ENCODE results near the gene FCGR3B.
"Not testable (repeated sequence)": the region's sequence is repeated elsewhere in the genome, so short reads cannot be mapped to it uniquely, and the experiment has no call there.

FCGR3B gene

GRCh38 chr1:161638251-161638993 lies 7.4 kb upstream of the FCGR3B start:
- DNase-seq = not testable (repeated sequence)

- DNase-seq = not testable (repeated sequence)
Measured at GRCh38 chr1:161636976-161637375, 6.0 kb upstream of the FCGR3B start.

- not testable (repeated sequence) for DNase-seq
Measured at GRCh38 chr1:161636189-161636782, 5.3 kb upstream of the FCGR3B start.

GRCh38 chr1:161634993-161635392 lies 4.0 kb upstream of the FCGR3B start:
- DNase-seq = not testable (repeated sequence)

GRCh38 chr1:161630128-161630742 lies 741 bp downstream of the FCGR3B start:
- not testable (repeated sequence) for DNase-seq

GRCh38 chr1:161626445-161627146 lies 4.4 kb downstream of the FCGR3B start:
- not testable (repeated sequence) for DNase-seq

- not testable (repeated sequence) for DNase-seq
Measured at GRCh38 chr1:161624605-161625004, 6.4 kb downstream of the FCGR3B start.

- DNase-seq = not testable (repeated sequence)
Measured at GRCh38 chr1:161623401-161624051, 7.5 kb downstream of the FCGR3B start.

GRCh38 chr1:161622054-161622453 lies 8.9 kb downstream of the FCGR3B start:
- not testable (repeated sequence) for DNase-seq

GRCh38 chr1:161621181-161622000 lies 9.6 kb downstream of the FCGR3B start:
- peak; percentile 19 for DNase-seq

- not testable (repeated sequence) for DNase-seq
Measured at GRCh38 chr1:161620399-161620798, 10.6 kb downstream of the FCGR3B start.

GRCh38 chr1:161618517-161618916 lies 12.5 kb downstream of the FCGR3B start:
- not testable (repeated sequence) for DNase-seq

- not testable (repeated sequence) for DNase-seq
Measured at GRCh38 chr1:161616417-161616816, 14.6 kb downstream of the FCGR3B start.

GRCh38 chr1:161613142-161613514 lies 17.8 kb downstream of the FCGR3B start:
- DNase-seq = not testable (repeated sequence)

- DNase-seq = peak; percentile 78
Measured at GRCh38 chr1:161612322-161613141, 18.4 kb downstream of the FCGR3B start.

- not testable (repeated sequence) for DNase-seq
Measured at GRCh38 chr1:161611866-161612321, 19.1 kb downstream of the FCGR3B start.

GRCh38 chr1:161610198-161610597 lies 20.8 kb downstream of the FCGR3B start:
- DNase-seq = not testable (repeated sequence)

GRCh38 chr1:161606541-161607336 lies 24.2 kb downstream of the FCGR3B start:
- not testable (repeated sequence) for DNase-seq

GRCh38 chr1:161605762-161606540 lies 25.0 kb downstream of the FCGR3B start:
- not testable (repeated sequence) for DNase-seq

Data from DMS79 treated with DMSO at 0.1 percent for 48 hours (cell line).